ENCODE data around the gene METTL26.

DNA sequence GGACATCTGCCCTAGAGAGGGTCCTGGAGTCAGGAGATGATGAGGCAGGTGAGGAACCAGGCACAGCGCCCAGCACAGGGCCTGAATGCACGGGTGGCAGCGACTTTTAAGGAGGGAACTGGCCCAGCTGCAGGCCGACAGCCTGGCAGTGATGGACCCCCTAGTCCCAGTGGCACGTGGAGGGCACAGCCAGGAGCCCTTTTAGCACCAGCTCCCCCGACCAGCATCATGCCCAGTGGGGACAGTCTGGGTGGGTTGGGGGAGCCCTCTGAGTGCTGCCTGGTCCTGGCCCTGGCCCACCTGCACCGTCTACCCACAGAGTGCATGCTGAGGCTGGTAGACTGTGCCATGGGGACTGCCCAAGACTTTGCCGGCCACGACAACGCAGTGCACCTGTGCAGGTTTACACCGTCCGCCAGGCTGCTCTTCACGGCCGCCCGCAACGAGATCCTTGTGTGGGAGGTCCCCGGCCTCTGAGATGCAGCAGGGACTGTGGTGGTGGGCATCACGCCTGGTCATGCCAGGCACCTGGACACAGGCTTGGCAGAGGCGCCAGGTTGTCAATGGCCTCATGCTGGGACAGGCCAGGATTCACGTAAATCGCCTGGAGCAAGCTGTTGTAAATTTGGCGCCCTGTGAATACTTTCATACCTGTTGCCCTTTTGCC is 31.1 kb upstream of the METTL26 start:
- TF ChIP-seq ZBTB7A (IDR thresholded peaks at IDR 0.05; ENCODE audit: low read depth) (no peak), TEAD4 (IDR thresholded peaks at IDR 0.05) (no peak), TAF1 (IDR thresholded peaks at IDR 0.05; ENCODE audit: low read depth) (no peak), YY1 (IDR thresholded peaks at IDR 0.05; ENCODE audit: low read depth) (no peak), EP300 (IDR thresholded peaks at IDR 0.05; ENCODE audit: borderline replicate concordance) (no peak), REST (IDR thresholded peaks at IDR 0.05; ENCODE audit: low read depth) (no peak), TCF12 (IDR thresholded peaks at IDR 0.05; ENCODE audit: low read depth) (no peak), CREB1 (IDR thresholded peaks at IDR 0.05; ENCODE audit: low read depth) (no peak), CEBPB (IDR thresholded peaks at IDR 0.05) (no peak), NFIC (IDR thresholded peaks at IDR 0.05) (no peak), RAD21 (IDR thresholded peaks at IDR 0.05; ENCODE audit: low read depth) (no peak)
- TF ChIP-seq, protein P1, sequence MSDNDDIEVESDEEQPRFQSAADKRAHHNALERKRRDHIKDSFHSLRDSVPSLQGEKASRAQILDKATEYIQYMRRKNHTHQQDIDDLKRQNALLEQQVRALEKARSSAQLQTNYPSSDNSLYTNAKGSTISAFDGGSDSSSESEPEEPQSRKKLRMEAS (IDR thresholded peaks at IDR 0.05), result no peak
- TF ChIP-seq, protein P2, sequence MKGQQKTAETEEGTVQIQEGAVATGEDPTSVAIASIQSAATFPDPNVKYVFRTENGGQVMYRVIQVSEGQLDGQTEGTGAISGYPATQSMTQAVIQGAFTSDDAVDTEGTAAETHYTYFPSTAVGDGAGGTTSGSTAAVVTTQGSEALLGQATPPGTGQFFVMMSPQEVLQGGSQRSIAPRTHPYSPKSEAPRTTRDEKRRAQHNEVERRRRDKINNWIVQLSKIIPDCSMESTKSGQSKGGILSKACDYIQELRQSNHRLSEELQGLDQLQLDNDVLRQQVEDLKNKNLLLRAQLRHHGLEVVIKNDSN (IDR thresholded peaks at IDR 0.05), result no peak
